Measurements from ENCODE around the gene MRAP.
"Not testable (repeated sequence)": the region's sequence is repeated elsewhere in the genome, so short reads cannot be mapped to it uniquely, and the experiment has no call there.

Gene MRAP

DNA sequence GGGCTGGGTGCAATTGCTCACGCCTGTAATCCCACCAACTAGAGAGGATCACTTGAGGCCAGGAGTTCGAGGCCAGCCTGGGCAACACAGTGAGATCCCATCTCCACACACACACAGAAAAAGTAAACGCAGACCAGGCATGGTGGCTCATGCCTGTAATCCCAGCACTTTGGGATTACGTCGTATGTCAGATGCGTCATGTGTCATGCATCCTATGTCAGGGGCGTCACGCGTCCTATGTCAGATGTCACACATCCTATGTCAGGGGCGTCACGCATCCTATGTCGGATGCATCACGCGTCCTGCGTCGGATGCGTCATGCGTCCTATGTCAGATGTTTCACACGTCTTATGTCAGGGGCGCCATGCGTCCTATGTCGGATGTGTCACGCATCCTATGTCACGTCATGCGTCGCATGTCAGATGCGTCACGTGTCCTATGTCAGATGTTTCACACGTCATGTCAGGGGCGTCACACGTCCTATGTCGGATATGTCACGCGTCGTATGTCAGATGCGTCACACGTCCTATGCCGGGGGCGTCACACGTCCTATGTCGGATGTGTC lies 1.5 kb downstream of the MRAP start:
- no peak for DNase-seq

DNA sequence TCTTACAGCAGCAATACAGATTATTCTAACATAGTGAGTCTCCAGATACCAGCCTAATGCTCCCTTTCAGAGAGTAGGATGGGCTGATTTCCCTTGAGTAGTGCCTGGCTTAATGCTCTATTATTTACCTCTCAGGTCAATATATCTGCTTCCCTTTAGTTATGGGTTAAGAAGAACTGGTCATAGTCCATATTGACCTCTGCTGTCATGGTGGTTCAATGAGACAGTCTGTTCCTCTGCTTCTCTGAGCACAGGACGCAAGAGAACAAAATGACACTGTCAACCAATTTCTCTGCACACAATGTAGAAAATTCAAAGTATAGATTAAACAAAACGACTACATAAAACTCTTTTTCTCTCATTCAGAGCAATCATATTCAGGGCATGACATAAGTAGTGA lies 2.9 kb downstream of the MRAP start:
- no peak for DNase-seq

DNA sequence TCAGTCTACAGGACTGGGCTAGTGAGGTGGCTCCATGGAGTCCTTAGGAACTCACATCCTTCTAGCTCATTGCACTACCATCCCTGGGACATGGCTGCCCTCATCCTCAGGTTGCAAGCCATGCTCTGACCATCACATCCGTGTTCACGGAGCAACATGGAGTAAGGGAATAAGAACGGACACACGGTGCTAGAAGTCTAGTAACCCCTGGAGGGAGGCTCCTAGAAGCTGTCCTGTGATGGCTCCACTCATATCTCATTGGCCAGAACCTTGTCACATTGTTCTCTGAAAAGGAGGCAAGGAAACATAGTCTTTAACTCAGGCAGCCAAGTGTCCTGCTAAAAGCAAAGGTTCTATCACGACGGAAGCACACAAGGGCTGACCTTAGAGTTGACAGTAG lies 3.9 kb downstream of the MRAP start:
- DNase-seq = no peak

DNA sequence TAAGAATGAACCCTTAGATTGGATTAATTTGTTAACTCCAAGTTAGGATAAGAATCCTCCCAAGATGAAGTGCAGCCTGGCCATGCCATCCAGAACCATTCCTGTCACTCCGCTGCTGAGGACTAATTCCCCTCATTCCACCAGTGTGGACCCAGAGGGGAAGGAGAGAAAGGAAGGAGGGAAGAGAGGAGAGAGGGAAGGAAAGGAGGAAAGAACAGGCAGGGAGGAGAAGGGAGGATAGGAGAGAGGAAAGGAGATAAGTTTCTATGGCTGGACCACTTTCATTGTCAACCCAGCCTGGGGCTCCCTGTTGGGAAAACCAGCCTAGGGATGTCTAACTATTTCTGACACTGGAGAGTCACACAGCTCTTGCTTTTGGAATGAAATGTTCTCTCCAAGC lies 4.7 kb downstream of the MRAP start:
- DNase-seq = no peak

DNA sequence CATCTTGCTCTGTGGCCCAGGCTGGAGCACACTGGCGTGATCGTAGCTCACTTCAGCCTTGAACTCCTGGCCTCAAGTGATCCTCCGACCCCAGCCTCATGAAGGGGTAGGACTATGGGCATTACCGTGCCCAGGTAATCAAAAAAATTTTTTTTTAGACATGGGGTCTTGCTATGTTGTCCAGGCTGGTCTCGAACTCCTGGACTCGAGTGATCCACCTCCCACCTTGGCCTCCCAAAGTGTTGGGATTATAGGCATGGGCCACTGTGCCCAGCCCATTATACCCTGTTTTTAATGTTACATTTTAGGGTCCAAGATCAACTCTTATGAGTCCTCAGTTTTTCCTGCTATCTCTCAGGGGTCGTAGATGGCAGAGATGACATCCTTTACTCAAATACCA lies 6.3 kb downstream of the MRAP start:
- no peak for DNase-seq

DNA sequence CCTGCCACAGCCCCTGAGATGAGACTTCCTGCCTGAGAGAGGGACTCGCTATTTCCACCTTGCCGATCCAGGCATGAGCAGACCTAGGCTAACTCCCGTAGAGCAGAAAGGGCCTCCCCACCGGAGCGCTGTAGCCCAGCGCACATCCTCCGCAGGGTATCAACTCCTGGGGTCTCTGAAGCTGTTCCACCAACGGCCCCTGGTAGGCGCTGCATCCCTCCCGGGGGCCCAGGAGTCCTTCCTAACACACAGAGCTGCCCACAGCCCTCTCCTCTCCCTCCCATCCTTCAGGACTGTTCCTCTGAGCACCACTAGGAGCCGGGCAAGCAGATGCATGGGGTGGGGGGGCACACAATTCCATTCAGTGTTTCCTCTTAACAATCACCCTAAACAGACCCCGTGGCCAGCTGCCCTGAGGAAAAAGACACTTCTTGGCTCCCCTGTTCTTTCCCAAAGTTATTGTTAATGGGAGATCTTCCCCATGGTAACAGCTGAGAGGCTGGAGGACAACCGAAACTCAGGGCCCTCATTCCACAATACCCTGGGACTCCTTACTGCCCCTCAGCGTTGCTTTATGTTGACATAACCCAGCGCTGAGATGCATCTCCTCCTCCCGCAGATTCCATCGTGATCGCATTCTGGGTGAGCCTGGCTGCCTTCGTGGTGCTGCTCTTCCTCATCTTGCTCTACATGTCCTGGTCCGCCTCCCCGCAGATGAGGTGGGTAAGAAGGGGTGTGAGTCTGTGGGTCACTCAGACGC lies 7.5 kb downstream of the MRAP start:
- no peak for DNase-seq

DNA sequence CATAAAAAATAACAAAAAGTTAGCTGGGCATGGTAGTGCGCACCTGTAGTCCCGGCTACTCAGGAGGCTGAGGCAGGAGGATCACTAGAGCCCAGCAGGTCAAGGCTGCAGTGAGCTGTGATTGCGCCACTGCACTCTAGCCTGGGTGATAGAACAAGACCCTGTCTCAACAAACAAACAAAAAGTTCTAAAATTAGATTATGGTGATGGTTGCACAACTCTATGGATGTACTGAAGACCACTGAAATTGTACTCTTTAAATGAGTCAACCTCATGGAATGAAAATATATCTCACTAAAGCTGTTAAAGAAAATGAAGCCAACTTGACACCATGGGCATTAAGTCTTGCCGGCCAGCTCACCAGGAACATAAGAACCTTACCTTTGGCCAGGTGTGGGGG lies 9.1 kb downstream of the MRAP start:
- DNase-seq = no peak

DNA sequence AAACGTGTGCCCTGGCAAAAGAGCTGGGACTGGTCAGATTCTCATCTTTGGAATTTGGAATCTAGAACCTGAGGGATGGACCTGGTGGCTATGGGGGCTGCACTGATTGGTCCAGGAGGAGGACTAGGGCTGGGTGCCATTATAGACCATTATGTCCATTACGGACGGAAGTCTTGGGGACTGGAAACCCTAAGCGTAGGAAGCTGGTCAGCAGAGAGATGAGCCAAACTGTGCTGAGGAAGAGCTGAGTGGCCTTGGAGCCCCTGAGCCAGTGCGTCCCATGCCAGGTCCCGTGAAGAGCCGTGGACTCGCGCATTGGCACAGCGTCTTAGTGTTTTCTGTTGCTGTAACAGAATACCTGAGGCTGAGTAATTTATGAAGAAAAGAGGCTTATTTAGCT lies 10.0 kb downstream of the MRAP start:
- no peak for DNase-seq

DNA sequence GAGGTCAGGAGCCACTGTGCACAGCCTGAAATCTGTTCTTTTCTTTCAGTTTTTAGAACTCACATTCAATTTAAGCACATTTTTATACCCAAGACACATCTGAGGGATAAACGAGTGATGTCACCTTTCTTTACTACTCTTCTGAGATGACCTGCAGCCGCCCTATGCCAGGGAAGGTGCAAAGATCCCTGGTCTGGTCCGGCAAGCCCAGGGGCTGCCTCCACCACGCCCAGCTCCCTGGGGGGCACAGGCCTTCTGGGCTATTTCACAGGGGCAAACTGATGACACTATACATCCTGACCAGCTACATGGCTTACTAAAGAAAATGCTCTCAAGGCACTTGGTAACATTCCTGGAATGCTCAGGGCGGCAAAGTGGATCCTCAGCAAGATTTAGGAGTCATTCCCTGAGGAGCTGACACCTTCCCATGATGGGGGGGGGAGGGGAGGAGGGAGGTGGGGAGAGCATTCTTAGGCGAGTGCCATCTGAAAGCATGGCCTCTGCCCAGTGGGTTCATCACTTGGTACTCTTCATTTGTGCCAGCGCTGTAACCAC lies 11.3 kb downstream of the MRAP start:
- no peak for DNase-seq

DNA sequence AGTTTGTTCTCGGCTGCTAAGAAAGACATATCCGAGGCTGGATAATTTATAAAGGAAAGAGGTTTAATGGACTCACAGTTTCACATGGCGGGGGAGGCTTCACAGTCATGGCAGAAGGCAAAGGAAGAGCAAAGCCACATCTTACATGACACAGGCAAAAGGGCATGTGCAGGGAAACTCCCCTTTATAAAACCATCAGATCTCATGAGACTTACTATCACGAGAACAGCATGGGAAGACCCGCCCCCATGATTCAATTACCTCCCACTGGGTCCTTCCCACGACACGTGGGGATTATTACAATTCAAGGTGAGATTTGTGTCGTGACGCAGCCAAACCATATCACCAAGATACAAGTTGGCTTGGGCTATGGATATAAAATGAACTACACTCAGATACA lies 12.3 kb downstream of the MRAP start:
- not testable (repeated sequence) for DNase-seq

DNA sequence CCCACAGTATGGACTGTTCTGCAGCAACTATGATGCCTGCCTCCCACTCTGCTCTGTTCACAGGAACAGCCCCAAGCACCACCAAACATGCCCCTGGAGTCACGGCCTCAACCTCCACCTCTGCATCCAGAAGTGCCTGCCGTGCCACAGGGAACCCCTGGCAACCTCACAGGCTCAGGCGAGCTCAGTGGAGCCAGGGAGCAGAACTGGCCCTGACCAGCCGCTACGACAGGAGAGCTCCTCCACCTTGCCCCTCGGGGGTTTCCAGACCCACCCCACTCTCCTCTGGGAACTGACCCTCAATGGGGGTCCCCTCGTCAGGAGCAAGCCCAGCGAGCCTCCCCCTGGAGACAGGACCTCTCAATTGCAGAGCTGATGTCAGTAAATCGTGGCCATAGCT lies 13.0 kb downstream of the MRAP start:
- DNase-seq = no peak

DNA sequence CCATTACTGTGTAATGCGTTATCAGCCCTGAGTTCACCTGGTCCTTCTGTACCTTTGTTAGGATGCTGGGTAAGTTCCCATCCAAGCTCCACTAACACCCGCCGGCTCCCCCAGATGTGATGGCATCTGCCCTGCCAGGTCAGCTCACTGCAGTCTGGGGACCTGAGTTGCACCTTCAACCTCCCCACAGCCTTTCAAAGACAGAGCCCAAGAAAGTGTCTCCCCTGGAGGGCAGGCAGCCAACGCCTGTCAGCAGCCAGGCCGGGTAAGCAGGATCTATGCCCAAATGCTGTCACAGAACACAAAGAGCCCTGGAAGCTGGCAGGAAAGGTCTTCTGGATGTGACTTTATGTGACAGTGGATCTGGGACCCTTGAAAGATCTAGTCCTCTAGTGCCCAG lies 13.7 kb downstream of the MRAP start:
- DNase-seq = no peak

DNA sequence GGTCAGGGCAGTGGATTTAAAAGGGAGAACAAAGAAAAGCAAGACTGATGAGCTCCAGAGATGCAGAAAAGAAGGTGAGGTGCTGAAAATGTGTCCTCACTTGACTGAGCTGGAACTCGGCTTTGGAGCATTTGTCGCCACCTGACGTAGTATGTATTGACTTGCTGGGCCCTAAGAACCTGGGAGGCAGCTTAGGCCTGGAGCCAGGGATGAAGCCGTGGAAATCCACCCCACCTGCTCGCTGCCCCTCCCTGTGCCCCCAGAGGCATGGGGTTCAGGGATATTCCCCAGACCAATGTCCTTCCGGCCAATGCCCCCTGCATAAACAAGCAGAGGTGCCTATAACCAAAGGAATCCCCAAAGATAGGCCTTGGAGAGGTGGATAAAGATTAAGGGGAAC lies 14.3 kb downstream of the MRAP start:
- DNase-seq = no peak

DNA sequence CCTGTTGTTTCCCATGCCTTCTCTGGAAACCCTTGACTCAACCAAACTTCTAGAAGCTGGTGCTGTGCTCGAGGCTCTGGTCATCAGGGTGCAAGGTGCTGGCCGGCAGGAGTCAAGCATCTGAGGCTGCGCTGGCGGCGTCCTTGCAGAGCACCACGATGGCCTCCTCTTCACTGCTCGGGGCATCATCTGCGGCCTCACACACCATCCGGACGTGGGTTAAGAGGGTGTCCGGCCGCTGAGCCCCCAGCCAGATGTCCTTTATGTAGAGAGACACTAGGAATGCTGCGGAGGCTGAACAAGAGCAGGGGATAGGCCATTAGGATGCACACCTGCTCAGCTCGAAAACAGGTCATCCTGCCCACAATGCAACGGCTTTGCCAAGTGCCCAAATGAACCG lies 16.2 kb downstream of the MRAP start:
- no peak for DNase-seq

DNA sequence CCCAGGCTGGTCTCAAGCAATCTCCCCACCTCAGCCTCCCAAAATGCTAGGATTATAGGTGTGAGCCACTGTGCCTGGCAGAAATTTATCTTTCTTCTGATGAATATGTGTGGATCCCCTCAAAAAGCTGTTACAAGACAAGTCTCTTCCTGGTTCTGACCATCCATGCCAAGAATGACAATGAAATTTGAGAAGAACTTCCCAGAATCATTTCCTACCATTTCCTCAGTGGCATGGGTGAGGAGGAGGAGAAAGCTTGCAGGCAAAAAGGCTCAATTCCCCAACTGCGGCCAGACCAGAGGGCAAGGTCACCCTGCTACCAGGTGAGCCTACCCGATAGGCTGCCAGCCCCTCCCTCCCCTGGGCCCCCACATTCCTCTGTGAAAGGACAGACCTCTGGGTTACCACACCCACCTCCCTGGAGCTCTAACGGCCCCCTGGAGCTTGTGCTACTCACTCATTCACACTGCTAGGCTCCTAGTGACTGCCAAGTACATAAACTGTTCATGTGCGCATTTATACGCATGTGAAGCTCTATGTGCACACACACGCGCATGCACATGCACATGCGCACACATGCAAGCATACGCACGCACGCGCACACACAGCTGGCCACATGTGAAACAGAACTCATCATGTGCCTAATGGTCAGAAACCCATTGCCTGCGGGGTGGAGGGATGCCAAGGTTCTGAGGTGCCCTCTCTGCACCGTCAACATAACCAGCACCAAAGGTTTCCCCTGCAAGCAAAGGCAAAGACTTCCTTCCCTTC lies 17.0 kb downstream of the MRAP start:
- no peak for DNase-seq

DNA sequence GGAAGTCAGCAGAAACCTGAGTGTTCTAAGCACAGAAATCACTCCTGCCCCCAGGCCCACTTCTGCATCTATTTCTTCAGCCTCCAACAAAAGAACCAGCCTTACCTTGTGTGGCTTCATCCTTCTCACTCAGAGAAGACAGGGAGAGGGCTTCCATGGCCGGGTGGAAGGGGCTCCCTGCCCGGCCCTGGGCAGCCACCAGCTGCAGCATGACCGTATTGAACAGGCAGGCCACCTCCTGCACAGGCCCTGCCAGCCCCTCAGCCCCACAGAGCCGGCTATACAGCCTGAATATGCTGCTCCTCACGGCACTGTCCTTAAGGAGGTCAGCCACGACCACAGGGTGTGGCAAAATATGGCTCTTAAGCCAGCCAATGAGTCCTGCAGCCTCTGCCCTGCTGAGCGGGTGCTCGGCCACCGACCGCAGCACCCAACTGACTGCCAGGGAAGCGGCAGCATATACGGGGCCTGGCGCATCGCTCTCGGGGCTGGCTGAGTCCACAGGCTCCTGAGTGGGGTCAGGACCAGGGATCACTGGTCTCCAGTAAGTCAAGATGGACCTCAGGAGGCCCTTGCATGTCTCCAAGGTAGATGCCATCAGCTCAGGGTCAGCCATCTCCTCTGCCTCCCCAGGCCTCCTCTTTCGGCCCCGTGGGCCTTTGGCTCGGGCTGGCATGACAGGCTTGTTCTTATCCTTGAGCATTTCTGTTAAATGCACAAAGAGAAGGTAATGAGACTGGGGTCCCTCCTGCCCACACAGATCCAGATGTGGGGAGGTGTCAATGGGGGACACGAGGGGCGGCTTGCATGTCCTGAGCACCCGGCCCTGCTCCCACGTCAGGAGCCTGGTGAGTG lies 17.9 kb downstream of the MRAP start:
- no peak for DNase-seq

DNA sequence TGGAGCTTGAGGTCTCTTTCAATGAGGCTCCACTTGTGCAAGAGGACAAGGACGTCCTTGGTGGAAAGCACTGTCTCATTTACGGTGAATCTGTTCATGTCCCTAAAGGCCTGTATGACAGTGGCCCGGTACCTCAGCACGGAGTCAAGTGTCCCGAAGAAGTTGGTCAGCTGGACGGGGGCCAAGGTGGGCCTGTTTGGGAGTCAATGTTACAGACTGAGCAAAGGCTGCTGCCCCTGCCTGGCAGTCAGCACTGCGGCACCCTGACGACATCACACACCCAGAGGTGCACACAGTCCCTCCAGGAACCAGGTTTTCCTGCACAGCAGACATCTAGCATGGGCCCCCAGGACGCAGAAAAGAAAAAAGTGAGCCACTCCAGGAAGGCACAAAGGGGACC lies 19.1 kb downstream of the MRAP start:
- no peak for DNase-seq

DNA sequence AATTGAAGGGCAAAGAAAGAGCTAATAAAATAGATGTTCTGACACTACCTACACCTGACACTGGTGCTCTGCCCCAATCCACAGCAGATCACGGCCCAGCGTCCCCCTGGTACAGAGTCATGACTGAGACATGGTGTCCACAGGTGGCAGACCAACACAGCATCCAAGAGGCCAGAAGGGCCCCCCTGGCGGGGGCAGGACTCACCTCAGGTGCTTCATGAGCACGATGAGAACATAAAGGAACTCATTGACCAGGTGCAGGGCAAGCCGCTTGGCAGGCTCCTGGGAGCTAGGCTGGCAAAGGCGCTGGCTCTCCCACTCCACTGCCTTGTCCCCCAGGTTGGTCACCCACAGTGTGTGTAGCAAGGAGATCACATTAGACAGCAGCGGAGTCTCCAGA lies 20.4 kb downstream of the MRAP start:
- DNase-seq = no peak

DNA sequence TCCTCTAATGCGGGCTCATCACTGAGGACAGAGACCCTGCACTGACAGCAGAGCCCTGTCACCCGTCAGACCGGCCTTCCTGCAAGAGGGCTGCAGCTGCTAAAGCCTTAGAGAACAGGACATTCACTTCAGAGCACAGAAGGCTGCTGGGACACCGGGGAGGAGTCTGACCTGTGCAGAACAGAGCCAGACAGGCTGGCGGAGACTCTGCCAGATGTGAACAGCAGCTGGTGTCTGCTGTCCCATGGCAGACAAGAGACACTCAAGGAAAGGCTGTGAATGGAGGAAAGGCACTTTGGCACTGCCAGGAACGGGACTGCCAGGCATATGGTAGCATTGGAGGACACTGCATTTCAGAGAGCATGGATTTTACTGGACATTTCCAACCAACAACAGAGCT lies 21.4 kb downstream of the MRAP start:
- DNase-seq = no peak

DNA sequence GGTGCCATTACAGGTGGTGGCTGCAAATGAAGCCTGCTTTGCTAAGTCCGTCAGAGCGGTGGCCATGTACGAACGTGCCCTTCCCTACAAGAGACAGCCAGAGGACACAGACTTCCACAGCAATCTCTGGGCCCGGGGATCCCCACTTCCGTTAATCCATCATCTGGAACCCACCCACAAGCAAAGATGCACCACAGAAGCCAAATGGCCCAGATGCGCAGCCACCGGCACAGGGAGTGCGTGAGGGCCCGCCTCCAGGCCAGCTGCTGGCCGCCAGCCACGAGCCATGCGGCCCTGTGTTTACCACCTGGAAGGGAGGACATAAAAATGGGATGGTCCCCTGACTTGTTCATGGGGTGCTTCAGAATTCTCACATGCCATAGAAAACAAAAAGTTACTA lies 22.1 kb downstream of the MRAP start:
- no peak for DNase-seq

DNA sequence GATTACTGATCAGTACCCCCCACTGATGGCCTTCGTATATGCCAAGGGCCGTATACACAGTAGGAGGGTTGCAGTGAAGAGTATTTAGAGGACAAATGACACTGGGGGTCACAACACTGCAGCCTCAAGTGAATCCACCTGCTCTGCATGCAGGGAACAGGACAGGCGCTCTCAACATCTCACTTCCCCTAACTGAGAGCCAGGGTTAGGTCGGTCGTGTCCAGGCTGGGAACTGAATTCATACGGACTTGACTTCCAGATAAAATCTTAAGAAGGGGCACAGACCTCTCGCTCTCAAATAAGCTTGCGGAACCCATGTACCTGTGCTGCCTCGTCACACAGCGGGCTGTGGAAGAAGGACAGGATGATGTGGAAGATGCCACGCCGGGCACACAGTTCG lies 22.8 kb downstream of the MRAP start:
- DNase-seq = no peak

DNA sequence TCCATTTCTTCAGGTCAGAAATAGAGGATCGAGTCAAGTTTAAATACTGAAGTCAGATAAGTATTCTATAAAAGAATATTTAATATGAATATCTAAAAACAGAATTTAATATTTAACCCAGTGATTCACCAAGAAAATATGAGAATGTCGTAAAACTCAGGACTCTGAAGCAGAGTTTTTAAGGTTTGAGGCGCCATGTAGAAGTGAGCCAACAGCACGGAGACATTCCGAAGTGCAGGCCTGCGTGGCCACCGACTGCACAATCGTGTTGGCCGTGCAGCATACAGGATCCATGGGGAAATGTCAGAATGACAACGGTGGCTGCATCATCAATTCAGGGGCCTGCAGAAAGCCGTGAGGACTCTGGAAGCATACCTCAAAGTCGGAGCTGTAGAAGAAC lies 23.4 kb downstream of the MRAP start:
- DNase-seq = no peak

DNA sequence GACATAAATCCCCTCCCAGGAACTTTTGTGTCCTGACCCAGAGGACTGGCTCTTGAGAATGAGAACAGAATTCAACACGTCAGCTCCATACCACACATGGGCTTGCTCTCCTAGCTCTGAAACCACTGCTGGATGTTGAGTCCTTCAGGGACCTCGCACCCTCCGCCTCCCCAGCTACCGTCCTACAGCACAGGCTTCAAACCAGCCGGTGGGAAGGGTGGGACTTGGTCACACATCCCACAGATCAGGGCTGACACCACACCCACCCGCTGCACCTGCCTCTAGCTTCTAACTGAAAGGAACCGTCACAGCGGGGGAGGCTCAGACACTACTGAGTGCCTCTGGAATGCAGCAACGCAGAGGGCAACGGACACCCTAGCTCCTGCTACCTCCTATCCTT lies 24.0 kb downstream of the MRAP start:
- DNase-seq = no peak
